Omental fat pad (tissue), 4 donors: ENCODE results near the gene PSMG4. TPM values are rescaled to one million over a fixed set of nuclear protein-coding genes. Genes with fewer than 3 reads are reported as not detected.

Experiments
- ATAC-seq: fragments of 150-250 bp; one replicate; pipeline ENCODE4 v1.9.1; 2016; ENCODE audit warnings: mild to moderate bottlenecking, moderate library complexity; ENCODE audit not compliant: low FRiP score
- DNase-seq: peaks from one replicate; pipeline ENCODE4 v3.0.0-alpha.2; 2019; ENCODE audit warnings: low spot score
- total RNA-seq, 4 donors: library from RNA; depleted of rRNA; stranded (reverse); fragments of >200 nt; gene quantifications; one replicate each; pipeline ENCODE4 v1.1.0, GENCODE V29; 2016
- TF ChIP-seq, protein P1 (sequence below), 3 donors: fragments of 450-650 bp; IDR thresholded peaks; one replicate each; pipeline ENCODE4 v1.5.1; 2016 to 2017; ENCODE audit warnings: antibody characterized with exemption in 3 of 3, mild to moderate bottlenecking in 3 of 3, moderate library complexity in 2 of 3

PSMG4 gene
- total RNA-seq, 4 donors from 2014 or later, result 6.8 to 25.2 (median 23.3) TPM

- no peak for DNase-seq
- TF ChIP-seq, protein P1, sequence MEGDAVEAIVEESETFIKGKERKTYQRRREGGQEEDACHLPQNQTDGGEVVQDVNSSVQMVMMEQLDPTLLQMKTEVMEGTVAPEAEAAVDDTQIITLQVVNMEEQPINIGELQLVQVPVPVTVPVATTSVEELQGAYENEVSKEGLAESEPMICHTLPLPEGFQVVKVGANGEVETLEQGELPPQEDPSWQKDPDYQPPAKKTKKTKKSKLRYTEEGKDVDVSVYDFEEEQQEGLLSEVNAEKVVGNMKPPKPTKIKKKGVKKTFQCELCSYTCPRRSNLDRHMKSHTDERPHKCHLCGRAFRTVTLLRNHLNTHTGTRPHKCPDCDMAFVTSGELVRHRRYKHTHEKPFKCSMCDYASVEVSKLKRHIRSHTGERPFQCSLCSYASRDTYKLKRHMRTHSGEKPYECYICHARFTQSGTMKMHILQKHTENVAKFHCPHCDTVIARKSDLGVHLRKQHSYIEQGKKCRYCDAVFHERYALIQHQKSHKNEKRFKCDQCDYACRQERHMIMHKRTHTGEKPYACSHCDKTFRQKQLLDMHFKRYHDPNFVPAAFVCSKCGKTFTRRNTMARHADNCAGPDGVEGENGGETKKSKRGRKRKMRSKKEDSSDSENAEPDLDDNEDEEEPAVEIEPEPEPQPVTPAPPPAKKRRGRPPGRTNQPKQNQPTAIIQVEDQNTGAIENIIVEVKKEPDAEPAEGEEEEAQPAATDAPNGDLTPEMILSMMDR (IDR thresholded peaks at IDR 0.05), result no peak
- ATAC-seq, result no peak
Observed at GRCh38 chr6:3261921-3262320, 3.2 kb downstream of the PSMG4 start.

- ATAC-seq (no peak), DNase-seq (no peak)
- TF ChIP-seq, protein P1 (IDR thresholded peaks at IDR 0.05), result no peak
Observed at GRCh38 chr6:3263096-3263495, 4.3 kb downstream of the PSMG4 start.

- ATAC-seq (no peak), DNase-seq (no peak)
- TF ChIP-seq, protein P1 (IDR thresholded peaks at IDR 0.05), result no peak
Observed at GRCh38 chr6:3264356-3264755, 5.6 kb downstream of the PSMG4 start.

DNA sequence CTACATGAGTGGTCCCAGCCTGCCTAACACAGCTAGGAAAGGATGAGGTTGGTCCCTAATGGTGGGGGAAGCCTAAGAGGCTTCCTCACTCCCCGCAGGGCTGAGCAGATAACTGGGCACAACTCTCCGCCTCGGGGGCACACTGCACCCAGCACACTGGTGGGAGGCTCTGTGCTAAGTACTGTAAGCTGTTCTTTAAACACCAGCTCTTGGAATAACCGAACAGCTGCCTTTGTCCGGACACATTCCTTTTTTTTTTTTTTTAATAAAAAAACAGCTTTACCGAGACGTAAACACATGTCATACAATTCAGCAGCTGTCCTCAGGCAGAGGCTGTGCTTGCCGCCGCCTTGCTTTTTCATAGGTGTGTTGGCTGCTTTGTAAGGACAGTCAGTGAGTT lies 6.9 kb downstream of the PSMG4 start:
- ATAC-seq (no peak), DNase-seq (no peak)
- TF ChIP-seq, protein P1 (IDR thresholded peaks at IDR 0.05), result no peak

GRCh38 chr6:3266170-3266569 lies 7.4 kb downstream of the PSMG4 start:
- DNase-seq (no peak), ATAC-seq (no peak)
- TF ChIP-seq, protein P1 (IDR thresholded peaks at IDR 0.05), result no peak

DNA sequence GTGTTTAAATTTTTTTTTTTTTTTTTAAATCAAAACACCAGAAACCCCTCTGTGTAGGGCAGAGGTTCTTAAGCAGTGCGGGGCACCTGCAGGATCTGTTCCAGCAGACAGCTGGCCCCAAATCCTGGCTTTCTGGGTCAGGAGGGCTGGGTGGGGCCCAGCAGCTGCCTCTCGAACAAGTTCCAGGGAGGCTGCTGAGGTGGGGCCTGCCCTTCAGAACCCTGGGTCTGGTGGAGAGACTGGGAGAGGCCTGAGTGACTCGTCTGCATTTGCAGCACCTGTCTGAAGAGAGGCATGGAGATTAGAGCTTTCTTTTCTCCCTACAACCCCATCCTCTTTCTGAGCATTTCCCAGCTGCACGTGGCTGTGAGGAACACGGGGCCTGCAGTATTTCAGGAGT lies 8.4 kb downstream of the PSMG4 start:
- DNase-seq (no peak), ATAC-seq (no peak)
- TF ChIP-seq, protein P1 (IDR thresholded peaks at IDR 0.05), result no peak

- no peak for DNase-seq
- TF ChIP-seq, protein P1 (IDR thresholded peaks at IDR 0.05), result no peak
- ATAC-seq, result no peak
Observed at GRCh38 chr6:3268680-3269079, 9.9 kb downstream of the PSMG4 start.
